Glomerular visceral epithelial cell (primary cell): ENCODE results near the gene LEPR.
A peak's percentile ranks its signal among the peaks of the same experiment; 100 is the strongest.

ENCODE experiments used
- DNase-seq: peaks from one replicate; pipeline ENCODE4 v3.0.0-alpha.2; 2016; ENCODE audit errors: extremely low spot score

The LEPR gene

GRCh38 chr1:65409816-65410326 is 10.6 kb upstream of the LEPR start:
- DNase-seq: no peak

GRCh38 chr1:65412256-65412983 is 8.0 kb upstream of the LEPR start:
- no peak for DNase-seq

GRCh38 chr1:65412984-65413375 is 7.5 kb upstream of the LEPR start:
- peak; percentile 85 for DNase-seq

- no peak for DNase-seq
Measured at GRCh38 chr1:65414538-65414937, 5.9 kb upstream of the LEPR start.

GRCh38 chr1:65416767-65417166 is 3.7 kb upstream of the LEPR start:
- DNase-seq: no peak

GRCh38 chr1:65417729-65418128 is 2.7 kb upstream of the LEPR start:
- DNase-seq: peak; percentile 55

- no peak for DNase-seq
Measured at GRCh38 chr1:65418522-65419185, 1.8 kb upstream of the LEPR start.

GRCh38 chr1:65419681-65420589 is 533 bp upstream of the LEPR start:
- peak; percentile 99 for DNase-seq

- no peak for DNase-seq
Measured at GRCh38 chr1:65421351-65422025, 1.0 kb downstream of the LEPR start.

GRCh38 chr1:65422241-65423203 is 2.1 kb downstream of the LEPR start:
- peak; percentile 91 for DNase-seq

- peak; percentile 78 for DNase-seq
Measured at GRCh38 chr1:65423884-65424572, 3.6 kb downstream of the LEPR start.

- DNase-seq: no peak
Measured at GRCh38 chr1:65424573-65424889, 4.1 kb downstream of the LEPR start.

GRCh38 chr1:65425006-65425405 is 4.5 kb downstream of the LEPR start:
- DNase-seq: no peak

- DNase-seq: peak; percentile 87
Measured at GRCh38 chr1:65425697-65426096, 5.2 kb downstream of the LEPR start.

GRCh38 chr1:65429078-65429477 is 8.6 kb downstream of the LEPR start:
- DNase-seq: no peak

- peak; percentile 74 for DNase-seq
Measured at GRCh38 chr1:65429806-65430205, 9.3 kb downstream of the LEPR start.

- peak; percentile 51 for DNase-seq
Measured at GRCh38 chr1:65431111-65431705, 10.7 kb downstream of the LEPR start.

- DNase-seq: no peak
Measured at GRCh38 chr1:65432918-65433317, 12.4 kb downstream of the LEPR start.

- DNase-seq: no peak
Measured at GRCh38 chr1:65434255-65434654, 13.8 kb downstream of the LEPR start.

GRCh38 chr1:65434760-65435159 is 14.3 kb downstream of the LEPR start:
- no peak for DNase-seq
